ENCODE measurements around the gene SPIN3. TPM values are rescaled to one million over a fixed set of nuclear protein-coding genes. Genes with fewer than 3 reads are reported as not detected.

SPIN3 gene
- total RNA-seq, result 10 to 100 TPM; 10.7 to 12.0 TPM

DNA sequence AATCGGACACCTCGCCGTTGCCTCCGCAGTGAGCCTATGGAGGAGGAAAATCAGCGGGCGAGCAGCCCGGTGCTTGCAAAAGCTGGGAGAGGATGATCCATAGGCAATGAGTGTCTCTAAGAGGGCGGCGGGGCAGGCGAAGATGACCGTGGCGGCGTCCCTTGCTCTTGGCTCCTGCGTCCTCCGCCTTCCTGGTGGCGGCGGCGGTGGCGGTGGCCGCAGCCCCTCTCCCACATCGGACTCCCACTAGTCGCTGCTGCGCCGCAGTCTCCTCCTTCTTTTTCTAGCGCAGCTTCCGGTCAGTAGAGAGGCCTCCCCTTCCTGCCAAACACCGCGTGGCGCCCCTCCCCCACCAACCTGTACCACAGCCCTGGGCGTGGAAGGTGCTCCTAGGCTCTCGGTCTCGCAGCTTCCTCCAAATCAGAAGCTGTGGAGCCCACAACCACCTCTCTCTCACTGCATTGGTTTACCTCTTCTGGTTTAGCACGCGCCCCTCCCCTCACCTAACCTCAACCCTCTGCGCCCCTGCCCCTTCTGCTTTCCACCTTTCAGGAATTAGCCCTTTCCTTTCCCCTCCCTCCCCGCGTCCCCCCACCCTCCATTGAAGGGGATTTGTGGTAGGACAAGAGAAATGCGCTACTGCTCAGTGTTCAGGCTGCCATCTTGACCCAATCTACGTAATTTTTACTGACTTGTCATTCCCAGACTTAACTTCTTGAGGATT, at the start of gene SPIN3:
Gene SPIN3, minus strand, starts transcription at position 271 of the 724 bp plus-strand sequence. CDS start 594 bp downstream, outside the sequence.

Other genes starting within 250 kb of the SPIN3 start
- 10 to 100 TPM; 14.3 to 15.4 TPM for gene SPIN2B, start 126.0 kb upstream of the SPIN3 start, total RNA-seq
- 1 to 10 TPM in 1 of 2 experiments, under 1 TPM in 1; 0.89 to 1.3 TPM for gene SPIN2A, start 141.9 kb upstream of the SPIN3 start, total RNA-seq